Thyroid gland (tissue), 4 donors: ENCODE measurements around the gene KLHL36. TPM values are rescaled to one million over a fixed set of nuclear protein-coding genes. Genes with fewer than 3 reads are reported as not detected.

Source experiments
- DNase-seq, 2 donors: peaks; one replicate each; pipeline ENCODE4 v3.0.0-alpha.2; 2019
- H3K27ac ChIP-seq, 3 donors: fragments of 200-600 bp; sonication (generic); 1 replicate in 2 of 3; 2 replicates in 1 of 3; pipeline ENCODE4 v1.5.1; 2016 to 2019; ENCODE audit warnings: mild to moderate bottlenecking in 1 of 3, moderate library complexity in 1 of 3
- H3K27me3 ChIP-seq: fragments of 200-600 bp; sonication (generic); one replicate; pipeline ENCODE4 v1.5.1; 2019
- H3K36me3 ChIP-seq, 2 donors: fragments of 200-600 bp; sonication (generic); one replicate each; pipeline ENCODE4 v1.5.1; 2016 to 2019
- H3K4me1 ChIP-seq, 2 donors: fragments of 200-600 bp; sonication (generic); one replicate each; pipeline ENCODE4 v1.5.1; 2017 to 2019
- H3K4me3 ChIP-seq, 3 donors: fragments of 200-600 bp; sonication (generic); replicated peaks in 1 of 3; 1 replicate in 2 of 3; 2 replicates in 1 of 3; pipeline ENCODE4 v1.5.1; 2016; ENCODE audit warnings: mild to moderate bottlenecking in 1 of 3
- H3K9me3 ChIP-seq: fragments of 200-600 bp; sonication (generic); one replicate; pipeline ENCODE4 v1.5.1; 2017
- CTCF ChIP-seq, 6 experiments: fragments of 200-600 bp in 3 of 6; fragments of 450-650 bp in 3 of 6; sonication (generic) in 3 of 6; IDR thresholded peaks; one replicate each; pipeline ENCODE4 v1.5.1; 2016 to 2019; ENCODE audit warnings: antibody characterized with exemption in 6 of 6, mild to moderate bottlenecking in 2 of 6, inconsistent platforms in 1 of 6, moderate library complexity in 1 of 6
- POLR2A ChIP-seq, 2 donors: fragments of 450-650 bp; IDR thresholded peaks; one replicate each; pipeline ENCODE4 v1.6.1; 2017; ENCODE audit warnings: antibody characterized with exemption in 2 of 2, mild to moderate bottlenecking in 2 of 2, moderate library complexity in 1 of 2
- WGBS, 2 donors: methylation state at CpG; one replicate each; pipeline ENCODE4 v1.1.5; 2017; 5-methylcytosine and 5-hydroxymethylcytosine counted together
- intact Hi-C: fragments of 100-400 bp; cut with DNase I; formaldehyde crosslinking; loops from one replicate; pipeline ENCODE4 v1.15.1; 2023
- total RNA-seq, 4 donors: library from RNA; depleted of rRNA; stranded (reverse); fragments of >200 nt; gene quantifications; one replicate each; pipeline ENCODE4 v1.2.3, GENCODE V29; 2016

KLHL36 gene
- total RNA-seq, 4 donors from 2014 or later = 61.7 to 107 (median 78.0) TPM

- Histone ChIP-seq H3K27ac (no peak overlapping the region), H3K36me3 (no peaks in the 10 kb centered on the region), H3K4me3 (no peak overlapping the region), H3K9me3 (no peaks in the 10 kb centered on the region), H3K4me1 (peaks cover 23 to 26% of the 10 kb centered on the region in 2 donors), H3K27me3 (no peaks in the 10 kb centered on the region)
- TF ChIP-seq CTCF (IDR thresholded peaks at IDR 0.05) = no peak
- no peak for TF ChIP-seq POLR2A (IDR thresholded peaks at IDR 0.05)
- no peak for DNase-seq
- intact Hi-C loops = no loop called here
- 97 to 98% methylated on average over 7 of the region's 7 CpGs for WGBS, 2 donors
Measured at GRCh38 chr16:84612686-84613085, 35.6 kb upstream of the KLHL36 start.

GRCh38 chr16:84613408-84614072, 34.8 kb upstream of the KLHL36 start:
- 87 to 91% methylated on average over 7 of the region's 7 CpGs for WGBS, 2 donors
- Histone ChIP-seq H3K4me1 (peaks cover 23 to 28% of the 10 kb centered on the region in 2 donors), H3K27ac (no peak overlapping the region), H3K9me3 (no peaks in the 10 kb centered on the region), H3K36me3 (no peaks in the 10 kb centered on the region), H3K27me3 (no peaks in the 10 kb centered on the region), H3K4me3 (no peak overlapping the region)
- TF ChIP-seq POLR2A (IDR thresholded peaks at IDR 0.05) = no peak
- TF ChIP-seq CTCF (IDR thresholded peaks at IDR 0.05) = no peak
- no peak for DNase-seq
- intact Hi-C loops = no loop called here

DNA sequence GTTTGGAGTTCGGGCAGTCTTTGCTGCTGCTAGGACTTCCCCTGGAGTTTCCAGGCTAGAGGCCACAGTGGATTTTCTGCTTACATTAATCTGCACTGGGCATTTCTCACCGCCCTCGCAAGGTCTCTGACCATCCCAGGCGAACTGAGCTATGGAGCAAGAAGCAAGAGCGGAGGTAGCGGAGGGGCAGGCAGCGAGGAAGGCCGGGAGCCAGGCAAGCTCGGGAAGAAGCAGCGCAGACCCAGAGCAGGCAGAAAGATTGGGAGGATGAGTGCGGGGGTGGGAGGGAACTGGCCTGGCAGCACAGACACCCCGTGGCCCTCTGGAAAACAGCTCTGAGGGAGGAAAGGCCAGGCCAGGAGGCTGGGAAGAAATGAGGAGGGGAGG, 34.2 kb upstream of the KLHL36 start:
- intact Hi-C loops = no loop called here
- Histone ChIP-seq H3K27ac (no peak overlapping the region), H3K36me3 (no peaks in the 10 kb centered on the region), H3K9me3 (no peaks in the 10 kb centered on the region), H3K4me3 (no peak overlapping the region), H3K4me1 (peaks cover 23 to 32% of the 10 kb centered on the region in 2 donors), H3K27me3 (no peaks in the 10 kb centered on the region)
- DNase-seq = no peak
- TF ChIP-seq POLR2A (IDR thresholded peaks at IDR 0.05) (no peak), CTCF (IDR thresholded peaks at IDR 0.05) (no peak)
- WGBS, 2 donors = 72 to 93% methylated on average over 12 of the region's 12 CpGs

GRCh38 chr16:84614623-84614967, 33.7 kb upstream of the KLHL36 start:
- Histone ChIP-seq H3K27ac (no peak overlapping the region), H3K4me1 (peaks cover 23 to 34% of the 10 kb centered on the region in 2 donors), H3K9me3 (no peaks in the 10 kb centered on the region), H3K27me3 (no peaks in the 10 kb centered on the region), H3K4me3 (no peak overlapping the region), H3K36me3 (no peaks in the 10 kb centered on the region)
- intact Hi-C loops = no loop called here
- 94 to 98% methylated on average over 3 of the region's 3 CpGs for WGBS, 2 donors
- TF ChIP-seq CTCF (IDR thresholded peaks at IDR 0.05) (no peak), POLR2A (IDR thresholded peaks at IDR 0.05) (no peak)
- DNase-seq = no peak

DNA sequence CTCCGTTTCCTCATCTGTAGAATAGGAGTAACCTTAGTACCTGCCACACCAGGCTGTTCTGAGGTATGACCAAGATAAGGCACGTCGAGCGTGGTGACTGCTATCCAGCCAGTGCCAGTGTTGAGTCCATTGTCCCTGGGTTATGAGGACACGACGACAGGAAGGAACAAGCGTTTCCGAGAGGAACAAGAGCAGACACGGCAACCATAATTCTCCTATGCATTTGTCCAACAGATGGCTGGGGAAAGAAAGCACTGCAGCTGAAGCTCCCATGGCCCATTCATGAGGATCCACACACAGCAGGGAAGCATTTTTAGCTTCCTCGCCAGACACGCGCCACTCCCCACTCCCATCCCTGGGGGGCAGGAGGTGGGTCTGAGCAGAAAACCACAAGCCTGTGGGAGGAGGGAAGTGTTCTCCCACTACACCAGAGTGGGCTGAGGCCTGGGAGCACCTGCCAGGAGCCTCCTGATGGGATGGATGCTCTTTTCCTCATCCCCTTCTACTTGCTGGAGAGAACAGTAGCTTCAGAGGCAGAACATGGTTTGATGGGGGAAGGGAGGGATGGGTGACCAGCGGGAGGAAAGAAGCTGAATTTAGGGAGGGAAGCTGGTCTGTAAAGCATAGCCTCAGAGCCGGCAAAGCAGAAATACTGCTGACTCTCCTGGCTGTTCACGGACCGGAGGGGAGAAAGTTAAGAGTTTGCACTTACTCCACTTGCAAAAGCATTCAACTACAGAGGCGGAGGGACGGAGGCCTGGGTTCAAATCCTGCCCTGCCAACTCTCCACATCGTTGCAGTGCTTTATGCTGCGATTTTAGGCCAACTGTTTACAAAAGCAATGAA, 33.1 kb upstream of the KLHL36 start:
- no peak for TF ChIP-seq CTCF (IDR thresholded peaks at IDR 0.05)
- TF ChIP-seq POLR2A (IDR thresholded peaks at IDR 0.05) = no peak
- 82 to 84% methylated on average over 19 to 20 of the region's 20 CpGs for WGBS, 2 donors
- intact Hi-C loops = loop anchor here (5.0 kb wide), 1 partner anchor 112 kb away; no protein-coding TSS in a partner anchor
- Histone ChIP-seq H3K36me3 (no peaks in the 10 kb centered on the region), H3K27ac (no peak overlapping the region), H3K4me3 (no peak overlapping the region), H3K9me3 (no peaks in the 10 kb centered on the region), H3K4me1 (peaks cover 23 to 34% of the 10 kb centered on the region in 2 donors), H3K27me3 (no peaks in the 10 kb centered on the region)
- no peak for DNase-seq
